Activated naive CD8-positive, alpha-beta T cell treated with anti-CD3 and anti-CD28 coated beads, Interleukin-2, amount 50 U/mL, for 16 hours (primary cell): ENCODE measurements around the gene PLEKHS1.
"Not testable (repeated sequence)": the region's sequence is repeated elsewhere in the genome, so short reads cannot be mapped to it uniquely, and the experiment has no call there.

ENCODE experiments used
- DNase-seq: peaks from one replicate; pipeline ENCODE4 v3.0.0-alpha.2; 2020; ENCODE audit warnings: low read depth, low spot score

PLEKHS1 gene

DNA sequence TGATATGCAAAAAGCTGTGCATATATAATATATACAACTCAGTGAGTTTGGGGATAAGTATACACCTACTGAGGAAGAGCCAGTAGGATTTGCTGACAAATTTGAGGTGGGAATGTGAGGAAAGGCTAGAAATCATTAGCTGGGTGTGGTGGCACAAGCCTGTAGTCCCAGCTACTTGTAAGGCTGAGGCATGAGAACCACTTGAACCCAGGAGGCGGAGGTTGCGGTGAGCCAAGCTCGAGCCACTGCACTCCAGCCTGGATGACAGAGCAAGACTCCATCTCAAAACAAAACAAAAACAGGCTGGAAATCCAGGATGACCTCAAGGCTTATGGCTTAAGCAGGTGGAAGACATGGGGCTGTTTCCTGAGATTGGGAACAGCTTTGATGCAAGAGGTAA, 10.6 kb upstream of the PLEKHS1 start:
- no peak for DNase-seq

DNA sequence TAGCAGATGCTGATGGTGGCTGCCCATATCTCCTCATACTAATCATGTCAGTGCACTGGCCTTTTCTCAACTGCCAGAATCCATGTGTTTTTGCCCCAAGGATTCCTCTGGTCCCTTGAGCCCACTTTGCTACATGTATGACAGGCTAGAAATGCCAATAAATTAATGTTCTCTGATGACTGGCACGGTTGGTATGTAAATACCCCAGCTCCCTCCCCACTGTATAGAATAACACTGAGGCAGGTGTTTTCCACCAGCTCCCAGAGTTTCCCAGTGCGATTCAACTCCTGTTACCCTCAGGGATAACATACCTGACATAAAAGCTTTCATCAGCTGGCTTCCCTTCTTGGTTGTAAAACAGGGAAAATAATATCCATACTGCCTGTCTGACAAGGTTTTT, 9.0 kb upstream of the PLEKHS1 start:
- DNase-seq: no peak

GRCh38 chr10:113743594-113743993, 7.9 kb upstream of the PLEKHS1 start:
- no peak for DNase-seq

- no peak for DNase-seq
Observed at GRCh38 chr10:113745374-113745773, 6.1 kb upstream of the PLEKHS1 start.

GRCh38 chr10:113746217-113746957, 5.1 kb upstream of the PLEKHS1 start:
- DNase-seq: no peak

DNA sequence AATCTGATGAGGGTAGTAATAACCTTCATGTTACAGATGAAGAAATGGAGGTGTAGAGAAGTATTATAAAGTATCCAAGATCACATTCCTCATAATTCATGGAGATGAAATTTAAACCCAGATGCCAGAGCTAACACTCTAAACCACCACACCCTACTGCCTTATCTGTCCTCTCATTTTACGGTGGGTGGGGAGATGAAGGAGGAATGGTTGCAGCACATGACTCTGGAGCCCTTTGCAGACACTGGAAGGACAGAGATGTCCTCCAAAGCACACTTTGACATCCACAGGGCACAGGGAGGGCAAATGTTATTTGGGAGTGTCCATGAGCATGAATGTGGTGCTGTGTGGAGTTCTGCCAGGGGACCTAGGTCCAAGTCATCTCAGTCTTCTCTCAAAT, 1.1 kb downstream of the PLEKHS1 start:
- DNase-seq: no peak

DNA sequence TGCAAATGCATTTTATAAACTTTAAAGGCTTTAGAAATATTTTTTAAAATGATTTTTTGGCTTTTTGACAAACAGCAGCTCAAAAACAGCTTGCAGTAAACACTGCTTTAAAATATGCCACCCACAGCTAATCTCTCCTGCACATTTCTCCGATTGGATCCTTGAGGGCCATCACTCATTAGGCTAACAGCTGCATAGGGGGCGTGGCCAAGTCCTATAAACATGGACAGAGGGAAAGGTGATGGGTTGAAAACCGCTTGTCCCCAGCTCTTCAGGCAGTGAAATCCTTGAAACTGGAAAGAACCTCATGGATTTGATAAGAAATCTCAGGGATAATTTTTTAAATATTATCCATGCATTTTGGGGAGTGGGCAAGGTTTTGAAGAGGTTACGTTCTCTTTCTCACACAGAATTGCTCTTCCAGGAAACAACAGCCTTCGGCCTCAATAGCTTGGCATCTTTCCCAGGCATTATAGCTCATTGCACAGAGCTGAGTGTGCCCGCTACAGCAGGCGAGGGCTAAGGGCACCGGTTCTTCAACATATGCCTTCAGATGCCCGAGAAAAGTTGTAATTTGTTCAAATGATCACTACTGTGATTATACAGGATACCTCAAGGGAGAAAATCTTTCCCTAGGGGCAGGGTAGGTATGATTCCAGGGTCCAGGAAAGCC, 1.7 kb downstream of the PLEKHS1 start:
- DNase-seq: no peak

GRCh38 chr10:113754125-113754524, 2.6 kb downstream of the PLEKHS1 start:
- no peak for DNase-seq

GRCh38 chr10:113754768-113755167, 3.3 kb downstream of the PLEKHS1 start:
- no peak for DNase-seq

- no peak for DNase-seq
Observed at GRCh38 chr10:113756940-113757543, 5.6 kb downstream of the PLEKHS1 start.

DNA sequence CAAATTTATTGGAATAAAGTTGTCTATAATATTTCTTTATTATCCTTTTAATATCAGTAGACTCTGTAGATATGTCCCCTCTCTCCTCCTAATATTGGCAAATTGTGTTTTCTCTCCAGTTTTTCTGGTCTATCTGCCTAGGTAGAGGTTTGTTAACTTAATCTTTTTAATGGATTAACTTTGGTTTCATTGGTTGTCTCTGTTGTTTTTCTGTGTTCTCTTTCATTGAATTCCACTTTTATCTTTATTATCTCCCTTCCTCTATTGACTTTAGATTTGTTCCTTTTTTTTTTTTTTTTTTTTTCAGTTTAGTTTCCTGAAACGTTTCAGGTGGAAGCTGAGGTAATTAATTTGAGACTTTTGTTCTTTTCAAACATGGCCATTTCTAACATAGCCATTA, 10.6 kb downstream of the PLEKHS1 start:
- no peak for DNase-seq

GRCh38 chr10:113764582-113764981, 13.1 kb downstream of the PLEKHS1 start:
- no peak for DNase-seq

GRCh38 chr10:113765910-113766309, 14.4 kb downstream of the PLEKHS1 start:
- DNase-seq: no peak

DNA sequence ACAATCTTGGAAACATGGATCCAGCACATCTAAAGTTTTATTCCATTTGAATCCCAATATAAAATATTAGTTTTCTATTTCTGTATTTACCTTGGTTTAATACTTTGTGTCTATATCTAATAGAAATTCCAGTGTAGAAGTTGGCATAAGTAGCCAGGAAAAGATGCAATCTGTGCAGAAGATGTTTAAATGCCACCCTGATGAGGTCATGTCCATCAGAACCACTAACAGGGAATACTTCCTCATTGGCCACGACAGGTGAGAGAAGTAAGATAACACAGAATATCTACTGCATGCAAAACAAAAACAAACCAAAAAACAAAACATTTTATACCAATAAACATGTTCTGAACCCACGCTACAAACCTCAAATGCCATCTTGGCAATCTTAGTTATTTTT, 15.7 kb downstream of the PLEKHS1 start:
- no peak for DNase-seq

DNA sequence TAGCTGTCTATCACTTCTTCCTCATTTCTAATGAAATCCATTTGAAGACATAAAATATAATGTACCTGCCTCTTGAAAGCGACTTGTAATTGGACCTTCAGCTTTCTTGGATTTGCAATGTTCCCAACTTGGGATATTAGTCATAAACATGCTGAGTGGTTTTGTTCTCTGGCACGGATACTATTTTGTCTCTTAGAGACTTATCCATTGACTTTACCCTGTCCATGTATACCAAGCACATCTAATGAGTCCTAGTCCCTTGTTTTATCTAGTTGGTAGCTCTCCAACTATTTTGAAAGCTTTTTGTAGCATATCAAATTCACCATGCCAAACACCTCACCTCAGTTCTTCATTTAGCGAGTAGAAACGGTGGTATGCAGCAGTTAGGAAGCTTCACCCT, 18.9 kb downstream of the PLEKHS1 start:
- no peak for DNase-seq

- not testable (repeated sequence) for DNase-seq
Observed at GRCh38 chr10:113771131-113771530, 19.6 kb downstream of the PLEKHS1 start.

- no peak for DNase-seq
Observed at GRCh38 chr10:113775686-113776294, 24.3 kb downstream of the PLEKHS1 start.

DNA sequence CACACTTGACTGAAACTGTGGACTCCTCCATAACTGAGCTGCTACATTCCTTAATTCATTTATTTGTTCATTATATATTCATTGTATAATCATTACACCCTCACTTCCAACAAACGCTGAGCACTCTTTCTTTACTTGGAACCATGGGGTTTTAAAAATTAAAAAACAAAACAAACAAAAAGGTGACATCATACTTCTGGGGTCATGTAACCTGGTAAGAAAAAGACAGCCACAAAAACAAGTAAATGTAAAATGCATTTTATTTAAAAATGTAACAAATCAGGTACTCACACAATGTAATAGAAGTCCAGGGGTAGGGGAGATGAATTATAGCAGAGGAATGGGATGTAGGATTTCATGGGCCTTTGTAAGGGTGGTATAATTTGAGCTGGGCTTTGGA, 25.1 kb downstream of the PLEKHS1 start:
- no peak for DNase-seq

DNA sequence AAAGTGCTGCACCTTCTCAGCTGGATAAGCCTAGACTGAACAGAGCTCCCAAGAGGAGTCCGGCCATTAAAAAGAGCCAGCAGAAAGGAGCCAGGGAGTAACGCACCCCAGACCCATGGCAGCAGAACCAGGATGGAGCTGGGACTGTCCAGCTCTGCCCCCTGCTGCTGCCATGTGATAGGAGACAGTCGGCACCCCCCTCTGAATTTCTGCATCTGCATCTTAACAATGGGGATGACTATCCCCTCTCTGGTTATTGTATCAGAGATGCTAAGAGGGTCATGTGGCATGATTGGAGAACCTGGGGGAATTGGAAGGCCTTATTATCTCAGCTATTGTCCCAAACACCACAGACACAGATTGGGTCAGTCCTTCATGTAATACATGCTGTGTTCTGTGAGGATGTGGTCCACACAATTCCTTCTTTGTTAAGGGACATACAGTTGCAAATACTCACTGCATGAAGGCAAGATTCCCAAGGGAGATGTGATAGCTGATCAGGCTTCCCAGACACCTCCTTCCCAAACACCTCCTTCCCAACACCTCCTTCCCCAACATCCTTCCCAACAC, 29.3 kb downstream of the PLEKHS1 start:
- no peak for DNase-seq

DNA sequence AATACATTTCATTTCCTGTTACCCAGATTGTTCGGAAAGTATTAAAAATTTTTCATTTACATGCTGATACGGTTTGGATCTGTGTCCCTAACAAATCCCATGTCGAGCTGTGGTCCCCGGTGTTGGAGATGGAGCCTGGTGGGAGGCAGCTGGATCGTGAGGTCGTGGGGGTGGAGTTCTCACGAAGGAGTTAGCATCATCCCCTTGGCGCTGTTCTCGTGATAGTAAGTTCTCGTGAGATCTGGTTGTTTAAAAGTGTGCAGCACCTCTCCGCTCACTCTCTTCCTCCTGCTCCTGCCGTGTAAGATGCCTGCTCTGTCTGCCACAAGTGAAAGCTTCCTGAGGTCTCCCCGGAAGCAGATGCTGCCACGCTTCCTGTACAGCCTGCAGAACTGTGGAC, 30.9 kb downstream of the PLEKHS1 start:
- no peak for DNase-seq

DNA sequence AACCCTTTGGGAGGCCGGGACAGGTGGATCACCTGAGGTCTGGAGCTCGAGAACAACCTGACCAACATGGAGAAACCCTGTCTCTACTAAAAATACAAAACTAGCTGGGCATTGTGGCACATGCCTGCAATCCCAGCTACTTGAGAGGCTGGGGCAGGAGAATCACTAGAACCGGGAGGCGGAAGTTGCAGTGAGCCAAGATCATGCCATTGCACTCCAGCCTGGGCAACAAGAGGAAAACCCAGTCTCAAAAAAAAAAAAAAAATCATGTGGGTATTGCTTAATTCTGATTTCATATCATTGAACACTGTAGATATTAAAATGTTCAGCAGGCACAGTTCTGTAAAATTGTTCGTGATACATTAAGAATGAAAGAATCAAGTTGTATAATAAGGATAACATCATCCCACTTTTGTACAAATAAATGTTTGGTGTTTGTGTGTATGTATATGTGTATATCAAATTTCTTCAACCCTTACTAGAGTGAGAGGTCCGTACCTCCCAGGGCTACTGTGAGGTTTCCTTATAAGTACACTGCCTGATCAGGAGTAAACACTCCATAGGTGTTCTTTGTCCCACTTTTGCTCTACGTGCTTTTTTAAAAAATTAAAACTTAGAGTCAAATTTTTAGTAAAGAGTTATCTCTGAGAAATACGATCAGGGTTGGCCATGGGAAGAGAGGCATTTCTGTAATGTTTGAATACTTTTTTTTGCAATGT, 31.7 kb downstream of the PLEKHS1 start:
- DNase-seq: no peak
